Activated CD4-positive, alpha-beta T cell treated with anti-CD3 and anti-CD28 coated beads for 4 hours (primary cell): ENCODE measurements around the gene OR2J3.
"Not testable (repeated sequence)": the region's sequence is repeated elsewhere in the genome, so short reads cannot be mapped to it uniquely, and the experiment has no call there.

Experiments
- DNase-seq, 2 donors: peaks; one replicate each; pipeline ENCODE4 v3.0.0-alpha.2; 2020

Gene OR2J3

GRCh38 chr6:29107758-29108157, at the start of gene OR2J3:
OR2J3 (plus strand) TSS chr6:29108058; CDS start chr6:29111891, 3,833 bp downstream.
- no peak for DNase-seq

GRCh38 chr6:29071831-29072723, 35.8 kb upstream of the OR2J3 start:
- DNase-seq, result no peak

DNA sequence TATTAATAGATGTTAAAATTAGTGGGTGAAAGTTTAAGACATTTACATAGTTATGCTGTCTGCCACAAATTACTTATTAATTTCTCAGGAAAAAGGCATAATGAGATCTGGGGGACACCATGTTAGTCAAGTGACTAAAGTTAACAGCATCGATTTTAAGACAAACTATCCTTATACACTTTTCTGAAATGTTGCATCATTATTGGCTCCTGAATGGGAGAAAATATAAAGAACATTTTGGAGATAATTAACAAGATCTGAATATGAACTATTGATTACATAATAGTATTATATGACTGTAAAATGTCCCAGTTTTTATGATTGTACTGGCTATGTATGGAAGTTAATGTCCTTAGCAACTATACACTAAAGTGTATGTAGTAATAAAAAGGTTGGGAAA, 28.7 kb upstream of the OR2J3 start:
- no peak for DNase-seq

GRCh38 chr6:29081312-29081711, 26.5 kb upstream of the OR2J3 start:
- no peak for DNase-seq

DNA sequence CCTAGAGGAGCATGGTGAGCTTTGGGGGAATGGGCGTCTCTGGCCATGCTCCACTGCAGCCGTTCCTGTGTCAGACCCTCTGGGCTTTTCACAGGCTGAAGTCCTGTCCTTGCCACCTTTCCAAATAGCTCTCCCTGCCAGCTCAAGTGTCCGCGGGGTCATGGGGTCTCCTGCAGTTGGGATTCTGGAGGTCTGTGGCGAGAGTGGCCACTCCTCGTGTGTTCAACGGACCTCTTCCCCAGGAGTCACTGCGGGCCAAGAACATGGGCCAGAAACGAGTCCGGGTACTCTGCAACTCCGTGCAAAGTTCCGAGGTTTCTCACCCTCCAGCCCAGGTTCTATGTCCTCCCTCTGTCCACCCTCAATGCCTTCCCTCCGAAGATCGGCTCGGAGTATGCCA, 25.4 kb upstream of the OR2J3 start:
- no peak for DNase-seq

GRCh38 chr6:29087213-29087612, 20.6 kb upstream of the OR2J3 start, which contains the start of gene OR2B3:
OR2B3 (minus strand) TSS chr6:29087313; CDS start chr6:29087248, 65 bp downstream.
- no peak for DNase-seq

- DNase-seq, result no peak
These were observed 14.9 kb upstream of the OR2J3 start for GRCh38 chr6:29092957-29093356.

GRCh38 chr6:29097803-29098202, 10.1 kb upstream of the OR2J3 start:
- no peak for DNase-seq

DNA sequence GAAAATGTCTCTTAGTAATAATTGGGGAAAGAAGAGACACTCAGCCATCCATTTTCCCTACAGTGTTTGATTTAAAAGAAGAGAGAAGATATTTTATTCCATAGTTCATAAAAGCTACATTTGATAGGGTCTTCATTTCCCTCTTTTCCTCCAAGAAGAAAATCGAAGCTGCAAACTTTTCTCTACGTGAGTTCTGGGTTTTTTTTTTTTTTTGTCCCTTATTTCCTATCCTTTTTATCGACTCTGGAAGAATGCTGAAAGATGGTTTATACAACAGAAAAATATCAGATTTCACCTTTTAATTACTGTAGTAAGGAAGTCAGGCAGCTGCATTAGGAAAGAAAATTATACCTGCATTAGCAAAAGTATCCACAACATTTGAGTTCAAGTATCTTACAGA, 8.7 kb upstream of the OR2J3 start, which contains the start of gene OR2J1:
Gene OR2J1, plus strand, starts transcription at position 301 of the 400 bp plus-strand sequence. CDS start 1,453 bp downstream, outside the sequence.
- no peak for DNase-seq

DNA sequence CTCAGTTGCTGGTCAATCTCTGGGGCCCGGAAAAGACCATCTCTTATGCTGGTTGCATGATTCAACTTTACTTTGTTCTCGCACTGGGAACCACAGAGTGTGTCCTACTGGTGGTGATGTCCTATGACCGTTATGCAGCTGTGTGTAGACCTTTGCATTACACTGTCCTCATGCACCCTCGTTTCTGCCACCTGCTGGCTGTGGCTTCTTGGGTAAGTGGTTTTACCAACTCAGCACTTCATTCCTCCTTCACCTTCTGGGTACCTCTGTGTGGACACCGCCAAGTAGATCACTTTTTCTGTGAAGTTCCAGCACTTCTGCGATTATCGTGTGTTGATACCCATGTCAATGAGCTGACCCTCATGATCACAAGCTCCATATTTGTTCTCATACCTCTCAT, 4.3 kb downstream of the OR2J3 start:
- peak in 1 of 2 donors; percentile 1 for DNase-seq

DNA sequence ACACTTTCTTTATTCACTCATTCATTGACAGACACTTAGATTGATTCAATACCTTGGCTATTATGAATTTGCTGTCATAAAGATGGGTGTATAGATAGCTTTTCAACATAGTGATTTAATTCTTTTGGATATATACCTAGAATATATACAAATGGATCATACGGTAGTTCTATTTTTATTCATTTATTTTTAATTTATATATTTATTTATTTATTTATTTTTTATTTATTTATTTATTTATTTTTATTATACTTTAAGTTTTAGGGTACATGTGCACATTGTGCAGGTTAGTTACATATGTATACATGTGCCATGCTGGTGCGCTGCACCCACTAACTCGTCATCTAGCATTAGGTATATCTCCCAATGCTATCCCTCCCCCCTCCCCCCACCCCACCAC, 7.1 kb downstream of the OR2J3 start:
- not testable (repeated sequence) for DNase-seq

GRCh38 chr6:29129326-29130012, 21.6 kb downstream of the OR2J3 start:
- DNase-seq, result no peak

DNA sequence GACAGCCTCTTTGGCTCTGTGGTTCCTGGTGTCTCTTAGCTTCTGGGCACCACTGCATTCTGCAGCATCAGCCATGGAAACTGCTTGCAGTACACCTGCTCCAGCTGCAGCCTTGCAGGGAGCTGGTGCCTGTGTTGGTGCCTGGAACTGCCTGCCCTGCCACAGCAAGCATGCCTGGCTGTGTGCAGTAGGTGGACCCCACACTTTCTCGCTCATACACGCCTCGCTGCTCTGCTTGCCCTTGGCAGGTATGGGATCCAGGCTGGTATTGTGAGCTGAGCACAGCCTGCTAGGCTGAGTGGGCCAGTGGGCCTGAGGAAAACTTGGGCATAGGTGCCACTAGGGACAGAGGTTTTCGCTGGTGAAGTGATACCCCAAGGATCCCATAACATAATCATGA, 22.8 kb downstream of the OR2J3 start:
- no peak for DNase-seq

- no peak for DNase-seq
These were observed 23.8 kb downstream of the OR2J3 start for GRCh38 chr6:29131691-29132090.

- no peak for DNase-seq
These were observed 29.9 kb downstream of the OR2J3 start for GRCh38 chr6:29137724-29138123.

DNA sequence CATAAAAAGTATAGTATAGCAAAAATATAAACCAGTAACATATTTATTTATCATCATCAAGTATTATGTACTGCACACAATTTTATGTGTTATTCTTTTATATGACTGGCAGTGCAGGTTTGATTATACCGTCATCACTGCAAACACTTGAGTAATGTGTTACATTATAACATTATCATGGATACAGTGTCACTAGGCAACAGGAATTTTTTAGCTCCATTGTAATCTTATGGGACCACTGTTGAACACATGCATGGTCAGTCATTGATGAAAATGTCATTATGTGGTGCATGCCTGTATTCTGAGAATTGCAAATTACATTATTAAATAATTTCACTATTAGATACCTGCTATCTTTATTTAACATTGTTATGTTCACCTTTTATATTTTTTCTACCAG, 33.7 kb downstream of the OR2J3 start:
- DNase-seq, result no peak

DNA sequence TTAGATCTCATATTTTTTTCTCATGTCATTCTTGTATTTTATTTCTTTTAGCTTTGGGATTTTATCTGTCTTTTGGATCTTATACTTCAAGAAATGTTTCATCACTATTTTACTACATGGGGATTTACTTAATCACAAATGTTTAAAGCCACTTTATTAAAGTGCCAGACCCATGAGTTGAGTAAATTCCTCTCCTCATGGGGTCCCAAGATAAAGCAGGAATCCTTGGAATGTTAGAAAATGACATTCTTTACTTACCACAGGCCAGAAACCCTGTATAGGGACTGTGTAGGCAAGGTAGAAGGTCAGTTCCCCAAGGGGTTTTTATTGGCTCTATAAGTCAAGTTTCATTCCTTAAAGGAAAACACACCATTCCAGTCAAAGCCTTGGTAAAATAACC, 34.5 kb downstream of the OR2J3 start:
- no peak for DNase-seq

DNA sequence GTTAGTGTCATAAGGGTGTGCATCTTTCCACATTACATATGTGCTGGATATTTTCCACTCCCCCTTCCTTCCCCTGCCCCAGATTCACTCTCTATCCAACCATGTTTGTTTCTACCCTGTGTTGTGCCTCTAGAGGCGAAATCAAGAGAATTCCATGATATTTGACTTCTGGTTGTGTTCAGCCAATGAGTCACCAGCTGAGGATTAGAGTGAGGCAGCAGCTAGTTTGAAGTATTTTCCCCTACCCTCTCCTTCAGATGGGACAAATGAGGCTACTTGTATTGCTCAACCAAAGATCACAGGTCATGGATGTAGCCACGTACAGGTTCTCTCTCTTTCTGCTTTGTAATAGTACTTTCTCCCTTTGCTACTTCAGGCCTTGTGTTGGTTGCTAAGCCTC, 38.3 kb downstream of the OR2J3 start:
- no peak for DNase-seq

DNA sequence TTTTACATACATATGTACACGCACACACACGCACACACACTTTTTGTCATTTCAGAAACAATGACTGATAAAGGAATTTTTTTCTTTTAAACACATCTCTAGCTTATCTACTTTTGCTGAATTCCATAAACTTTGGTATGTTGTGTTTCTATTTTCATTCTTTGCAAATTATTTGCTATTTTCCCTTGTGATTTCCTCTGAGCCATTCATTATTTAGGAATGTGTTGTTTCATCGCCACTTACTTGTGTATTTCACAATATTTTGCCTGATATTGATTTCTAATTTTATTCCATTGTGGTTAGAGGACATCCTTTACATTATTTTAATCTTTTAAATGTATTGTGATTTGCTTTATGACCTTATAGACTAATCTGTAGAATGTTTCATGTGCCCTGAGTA, 39.2 kb downstream of the OR2J3 start:
- no peak for DNase-seq

DNA sequence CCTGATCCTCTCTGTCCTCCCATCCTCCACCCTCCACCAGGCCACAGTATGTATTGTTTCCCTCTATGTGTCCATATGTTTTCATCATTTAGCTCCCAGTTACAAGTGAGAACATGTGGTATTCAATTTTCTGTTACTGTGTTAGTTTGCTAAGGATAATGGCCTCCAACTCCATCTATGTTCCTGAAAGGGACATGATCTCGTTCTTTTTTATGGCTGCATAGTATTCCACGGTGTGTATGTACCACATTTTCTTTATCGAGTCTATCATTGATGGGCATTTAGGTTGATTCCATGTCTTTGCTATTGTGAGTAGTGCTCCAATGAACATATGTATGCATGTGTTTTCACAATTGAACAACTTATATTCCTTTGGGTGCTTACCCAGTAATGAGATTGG, 41.6 kb downstream of the OR2J3 start:
- not testable (repeated sequence) for DNase-seq

DNA sequence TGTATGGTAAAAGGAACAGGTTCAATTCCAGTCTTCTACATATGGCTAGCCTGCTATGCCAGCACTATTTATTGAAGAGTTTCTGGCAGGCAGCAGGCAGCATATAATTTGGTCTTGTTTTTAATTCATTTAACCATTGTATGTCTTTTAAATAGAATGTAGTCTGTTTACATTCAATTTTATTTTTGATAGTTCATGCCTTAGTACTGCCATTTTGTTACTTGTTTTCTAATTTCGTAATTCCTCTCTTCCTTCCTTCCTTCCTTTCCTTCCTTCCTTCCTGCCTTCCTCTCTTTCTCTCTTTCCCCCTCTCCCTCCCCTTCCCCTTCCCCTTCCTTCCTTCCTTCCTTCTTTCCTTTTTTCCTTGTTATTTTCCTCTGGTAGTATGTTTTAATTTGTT, 45.2 kb downstream of the OR2J3 start:
- DNase-seq, result no peak

GRCh38 chr6:29155182-29155581, 47.3 kb downstream of the OR2J3 start:
- DNase-seq, result not testable (repeated sequence)

GRCh38 chr6:29159922-29160321, 52.1 kb downstream of the OR2J3 start:
- not testable (repeated sequence) for DNase-seq
